H1 (cell line): Measurements from ENCODE around the gene ZFAND6. TPM values are rescaled to one million over a fixed set of nuclear protein-coding genes. Genes with fewer than 3 reads are reported as not detected.

Source experiments
- BACH1 ChIP-seq: IDR thresholded peaks from 2 replicates; pipeline ENCODE4 v1.6.1; 2012; ENCODE audit warnings: low read length, improper control_type of control experiment
- RXRA ChIP-seq: IDR thresholded peaks from 2 replicates; pipeline ENCODE4 v1.6.1; 2011; ENCODE audit warnings: low read depth, mild to moderate bottlenecking, low read length, moderate library complexity; ENCODE audit not compliant: insufficient read depth
- SRF ChIP-seq: IDR thresholded peaks from 2 replicates; pipeline ENCODE4 v1.6.1; 2011; ENCODE audit warnings: mild to moderate bottlenecking, low read depth, low read length, moderate library complexity
- TBP ChIP-seq: IDR thresholded peaks from 2 replicates; pipeline ENCODE4 v1.6.1; 2011; ENCODE audit warnings: low read depth, low read length, improper control_type of control experiment
- polyA plus RNA-seq, 7 experiments: library from polyadenylated mRNA; depleted of rRNA in 3 of 7; stranded (reverse) in 5 of 7; unstranded in 2 of 7; fragments of >200 nt in 5 of 7; fragments of 200-250 nt in 2 of 7; gene quantifications; 1 replicate in 5 of 7; 2 replicates in 1 of 7; 4 replicates in 1 of 7; pipeline versions ENCODE4 v1.2.1 to v1.2.3, GENCODE V29; 2011 to 2013; ENCODE audit warnings: missing spikeins in 2 of 7, mixed read lengths in 2 of 7
- total RNA-seq: library from RNA; stranded (reverse); fragmentation: NEBNext Ultra II Directional; extraction: Animal tissue kit (Norgen Biotek cat#: 25700); gene quantifications from 2 replicates; pipeline ENCODE4 v1.2.1, GENCODE V29; 2021

The ZFAND6 gene
- total and polyA plus RNA-seq, 2 of the 8 experiments (the other 6 are each of a cell fraction or from before 2014, with no cell fraction given): 136 to 237 TPM

DNA sequence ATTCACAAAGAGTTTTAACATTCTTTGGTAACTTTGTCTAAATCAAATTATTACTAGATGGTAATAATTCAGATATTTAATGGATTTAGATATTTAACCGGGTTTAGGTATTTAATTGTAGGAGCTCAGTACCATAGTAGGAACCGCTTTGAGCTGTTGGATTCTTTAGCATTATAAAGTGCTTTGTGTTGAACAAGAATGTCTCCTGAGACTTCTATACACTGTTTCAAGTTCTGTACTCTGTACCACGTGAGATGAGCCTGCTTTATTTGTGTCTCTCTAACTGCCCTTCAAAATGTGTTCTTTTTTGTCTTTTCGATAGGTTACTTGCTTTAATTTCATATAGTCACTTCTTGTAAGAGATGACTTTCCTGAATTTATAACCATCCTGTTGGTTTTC is 36.0 kb downstream of the ZFAND6 start (continued):
- no peak for TF ChIP-seq SRF
- TF ChIP-seq BACH1: no peak
- TF ChIP-seq RXRA: no peak
- TF ChIP-seq TBP: no peak
